ENCODE data around the gene E2F6. TPM values are rescaled to one million over a fixed set of nuclear protein-coding genes. Genes with fewer than 3 reads are reported as not detected.

The E2F6 gene
- total and polyA plus RNA-seq, 9 of the 15 experiments (the other 6 are each of a cell fraction or from before 2014, with no cell fraction given): 13.6 to 33.9 (median 26.1) TPM

DNA sequence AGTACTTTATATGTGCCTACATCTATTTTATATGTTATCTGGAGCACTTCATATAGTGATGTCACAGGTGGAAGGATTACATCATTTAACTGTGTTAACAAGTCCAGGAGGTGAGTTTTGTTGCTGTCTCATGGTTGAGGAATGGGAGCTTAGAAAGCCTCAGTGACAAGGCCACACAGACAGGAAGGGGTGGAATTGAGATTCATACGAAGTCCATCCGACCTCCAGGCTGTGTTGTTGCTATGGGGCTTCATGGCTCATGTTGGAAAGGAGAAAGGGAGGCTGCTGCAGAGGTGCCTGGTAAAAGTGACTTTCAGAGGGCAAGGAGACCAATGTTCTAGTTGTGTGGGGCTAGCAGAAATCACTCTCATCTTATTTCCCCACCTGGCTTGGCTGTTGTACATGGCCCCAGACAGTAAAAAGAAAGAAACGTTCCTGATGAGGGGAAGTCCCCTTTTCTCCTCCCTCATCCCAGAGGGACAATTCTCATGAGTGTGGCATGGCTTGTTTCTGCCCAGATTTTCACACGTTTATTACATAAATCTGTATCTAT lies 36.9 kb upstream of the E2F6 start (continued):
- no peak for TF ChIP-seq EWSR1 (IDR thresholded peaks at IDR 0.05; ENCODE audit: borderline replicate concordance, low read depth, partially characterized antibody)
- peak; percentile 70; the same call in 1 of the 2 replicates for TF ChIP-seq ATF7 (IDR thresholded peaks at IDR 0.05)
- no peak for TF ChIP-seq CSDE1 (IDR thresholded peaks at IDR 0.05)
- TF ChIP-seq PHF21A (IDR thresholded peaks at IDR 0.05; ENCODE audit: borderline replicate concordance, low read depth): no peak
- TF ChIP-seq ZNF41 (CRISPR knock-in tag; conservative IDR thresholded peaks at IDR 0.05): no peak
- no peak for TF ChIP-seq SLC30A9 (CRISPR knock-in tag; IDR thresholded peaks at IDR 0.05)
- TF ChIP-seq NFIC (IDR thresholded peaks at IDR 0.05): no peak
- TF ChIP-seq SAP30 (IDR thresholded peaks at IDR 0.05; ENCODE audit: borderline replicate concordance, insufficient read depth, low read depth, low read length, poor library complexity, severe bottlenecking): no peak
- TF ChIP-seq U2AF2 (optimal IDR thresholded peaks at IDR 0.05; ENCODE audit: low read depth, low read length): no peak
- TF ChIP-seq, protein P1, sequence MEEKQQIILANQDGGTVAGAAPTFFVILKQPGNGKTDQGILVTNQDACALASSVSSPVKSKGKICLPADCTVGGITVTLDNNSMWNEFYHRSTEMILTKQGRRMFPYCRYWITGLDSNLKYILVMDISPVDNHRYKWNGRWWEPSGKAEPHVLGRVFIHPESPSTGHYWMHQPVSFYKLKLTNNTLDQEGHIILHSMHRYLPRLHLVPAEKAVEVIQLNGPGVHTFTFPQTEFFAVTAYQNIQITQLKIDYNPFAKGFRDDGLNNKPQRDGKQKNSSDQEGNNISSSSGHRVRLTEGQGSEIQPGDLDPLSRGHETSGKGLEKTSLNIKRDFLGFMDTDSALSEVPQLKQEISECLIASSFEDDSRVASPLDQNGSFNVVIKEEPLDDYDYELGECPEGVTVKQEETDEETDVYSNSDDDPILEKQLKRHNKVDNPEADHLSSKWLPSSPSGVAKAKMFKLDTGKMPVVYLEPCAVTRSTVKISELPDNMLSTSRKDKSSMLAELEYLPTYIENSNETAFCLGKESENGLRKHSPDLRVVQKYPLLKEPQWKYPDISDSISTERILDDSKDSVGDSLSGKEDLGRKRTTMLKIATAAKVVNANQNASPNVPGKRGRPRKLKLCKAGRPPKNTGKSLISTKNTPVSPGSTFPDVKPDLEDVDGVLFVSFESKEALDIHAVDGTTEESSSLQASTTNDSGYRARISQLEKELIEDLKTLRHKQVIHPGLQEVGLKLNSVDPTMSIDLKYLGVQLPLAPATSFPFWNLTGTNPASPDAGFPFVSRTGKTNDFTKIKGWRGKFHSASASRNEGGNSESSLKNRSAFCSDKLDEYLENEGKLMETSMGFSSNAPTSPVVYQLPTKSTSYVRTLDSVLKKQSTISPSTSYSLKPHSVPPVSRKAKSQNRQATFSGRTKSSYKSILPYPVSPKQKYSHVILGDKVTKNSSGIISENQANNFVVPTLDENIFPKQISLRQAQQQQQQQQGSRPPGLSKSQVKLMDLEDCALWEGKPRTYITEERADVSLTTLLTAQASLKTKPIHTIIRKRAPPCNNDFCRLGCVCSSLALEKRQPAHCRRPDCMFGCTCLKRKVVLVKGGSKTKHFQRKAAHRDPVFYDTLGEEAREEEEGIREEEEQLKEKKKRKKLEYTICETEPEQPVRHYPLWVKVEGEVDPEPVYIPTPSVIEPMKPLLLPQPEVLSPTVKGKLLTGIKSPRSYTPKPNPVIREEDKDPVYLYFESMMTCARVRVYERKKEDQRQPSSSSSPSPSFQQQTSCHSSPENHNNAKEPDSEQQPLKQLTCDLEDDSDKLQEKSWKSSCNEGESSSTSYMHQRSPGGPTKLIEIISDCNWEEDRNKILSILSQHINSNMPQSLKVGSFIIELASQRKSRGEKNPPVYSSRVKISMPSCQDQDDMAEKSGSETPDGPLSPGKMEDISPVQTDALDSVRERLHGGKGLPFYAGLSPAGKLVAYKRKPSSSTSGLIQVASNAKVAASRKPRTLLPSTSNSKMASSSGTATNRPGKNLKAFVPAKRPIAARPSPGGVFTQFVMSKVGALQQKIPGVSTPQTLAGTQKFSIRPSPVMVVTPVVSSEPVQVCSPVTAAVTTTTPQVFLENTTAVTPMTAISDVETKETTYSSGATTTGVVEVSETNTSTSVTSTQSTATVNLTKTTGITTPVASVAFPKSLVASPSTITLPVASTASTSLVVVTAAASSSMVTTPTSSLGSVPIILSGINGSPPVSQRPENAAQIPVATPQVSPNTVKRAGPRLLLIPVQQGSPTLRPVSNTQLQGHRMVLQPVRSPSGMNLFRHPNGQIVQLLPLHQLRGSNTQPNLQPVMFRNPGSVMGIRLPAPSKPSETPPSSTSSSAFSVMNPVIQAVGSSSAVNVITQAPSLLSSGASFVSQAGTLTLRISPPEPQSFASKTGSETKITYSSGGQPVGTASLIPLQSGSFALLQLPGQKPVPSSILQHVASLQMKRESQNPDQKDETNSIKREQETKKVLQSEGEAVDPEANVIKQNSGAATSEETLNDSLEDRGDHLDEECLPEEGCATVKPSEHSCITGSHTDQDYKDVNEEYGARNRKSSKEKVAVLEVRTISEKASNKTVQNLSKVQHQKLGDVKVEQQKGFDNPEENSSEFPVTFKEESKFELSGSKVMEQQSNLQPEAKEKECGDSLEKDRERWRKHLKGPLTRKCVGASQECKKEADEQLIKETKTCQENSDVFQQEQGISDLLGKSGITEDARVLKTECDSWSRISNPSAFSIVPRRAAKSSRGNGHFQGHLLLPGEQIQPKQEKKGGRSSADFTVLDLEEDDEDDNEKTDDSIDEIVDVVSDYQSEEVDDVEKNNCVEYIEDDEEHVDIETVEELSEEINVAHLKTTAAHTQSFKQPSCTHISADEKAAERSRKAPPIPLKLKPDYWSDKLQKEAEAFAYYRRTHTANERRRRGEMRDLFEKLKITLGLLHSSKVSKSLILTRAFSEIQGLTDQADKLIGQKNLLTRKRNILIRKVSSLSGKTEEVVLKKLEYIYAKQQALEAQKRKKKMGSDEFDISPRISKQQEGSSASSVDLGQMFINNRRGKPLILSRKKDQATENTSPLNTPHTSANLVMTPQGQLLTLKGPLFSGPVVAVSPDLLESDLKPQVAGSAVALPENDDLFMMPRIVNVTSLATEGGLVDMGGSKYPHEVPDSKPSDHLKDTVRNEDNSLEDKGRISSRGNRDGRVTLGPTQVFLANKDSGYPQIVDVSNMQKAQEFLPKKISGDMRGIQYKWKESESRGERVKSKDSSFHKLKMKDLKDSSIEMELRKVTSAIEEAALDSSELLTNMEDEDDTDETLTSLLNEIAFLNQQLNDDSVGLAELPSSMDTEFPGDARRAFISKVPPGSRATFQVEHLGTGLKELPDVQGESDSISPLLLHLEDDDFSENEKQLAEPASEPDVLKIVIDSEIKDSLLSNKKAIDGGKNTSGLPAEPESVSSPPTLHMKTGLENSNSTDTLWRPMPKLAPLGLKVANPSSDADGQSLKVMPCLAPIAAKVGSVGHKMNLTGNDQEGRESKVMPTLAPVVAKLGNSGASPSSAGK (IDR thresholded peaks at IDR 0.05): peak; percentile 48; the same call in 1 of the 2 replicates
- no peak for TF ChIP-seq CREB3 (tag; conservative IDR thresholded peaks at IDR 0.05; ENCODE audit: low read depth)
- TF ChIP-seq ZZZ3 (IDR thresholded peaks at IDR 0.05): no peak
- peak; percentile 38; the same call in 1 of the 2 replicates for TF ChIP-seq JUND (IDR thresholded peaks at IDR 0.05; ENCODE audit: borderline replicate concordance, low read depth, low read length)
- TF ChIP-seq JUND (tag; IDR thresholded peaks at IDR 0.05; ENCODE audit: borderline replicate concordance, low read depth, low read length): peak; percentile 43; the same call in 1 of the 3 replicates
- no peak for TF ChIP-seq ZC3H11A (IDR thresholded peaks at IDR 0.05; ENCODE audit: low read depth, low read length)

Data from K562 (cell line).